Stimulated activated CD4-positive, alpha-beta T cell treated with anti-CD3 and anti-CD28 coated beads, Interleukin-15, amount 100 ng/mL, for 24 hours (primary cell): ENCODE measurements around the gene CENPP.
A peak's percentile ranks its signal among the peaks of the same experiment; 100 is the strongest.

ENCODE experiments used
- DNase-seq: peaks from one replicate; pipeline ENCODE4 v3.0.0-alpha.2; 2020

The CENPP gene

DNA sequence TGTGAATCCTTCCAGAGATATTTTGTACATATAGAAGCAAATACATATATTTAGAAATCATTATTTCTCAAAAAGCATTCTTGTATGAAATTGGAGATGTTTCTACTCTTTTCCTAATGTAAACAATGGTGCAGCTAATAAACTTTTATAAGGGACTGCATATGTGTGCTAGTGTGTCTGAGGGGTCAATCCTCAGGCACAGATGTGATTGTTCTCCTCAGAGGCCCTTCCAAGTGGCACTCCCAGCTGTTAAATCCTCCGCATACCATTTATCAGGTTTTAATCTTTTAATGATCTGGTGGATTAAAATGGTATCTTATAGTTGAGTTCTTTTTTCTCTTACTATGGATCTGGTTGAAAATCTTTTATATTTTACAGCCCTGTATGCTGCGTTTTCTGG lies 104.1 kb downstream of the CENPP start:
- DNase-seq: no peak

GRCh38 chr9:92432350-92432749 lies 106.6 kb downstream of the CENPP start:
- DNase-seq: no peak

DNA sequence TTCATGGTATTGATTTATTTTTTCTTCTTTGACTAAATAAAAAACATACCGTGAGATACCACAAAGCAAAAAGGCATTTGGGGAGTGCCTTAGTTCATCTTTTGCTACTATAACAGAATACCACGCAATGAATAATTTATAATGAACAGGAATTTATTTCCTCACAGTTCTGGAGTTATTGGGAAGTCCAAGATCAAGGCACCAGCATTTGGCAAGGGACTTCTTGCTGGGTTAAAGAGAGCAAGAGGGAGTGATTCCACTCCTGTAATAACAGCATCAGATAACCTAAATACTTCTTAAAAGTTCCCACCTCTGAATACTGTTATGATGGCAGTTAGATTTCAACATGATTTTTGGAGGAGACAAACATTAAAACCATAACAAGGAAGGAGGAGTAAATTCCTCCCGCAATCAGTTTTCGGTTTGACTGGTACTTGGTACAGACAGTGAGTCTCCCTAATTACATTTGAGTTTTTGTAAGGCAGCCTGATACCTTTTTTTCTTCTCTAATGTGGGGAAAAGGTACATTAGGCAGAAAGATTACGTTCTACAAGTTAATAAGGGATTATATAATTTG lies 107.3 kb downstream of the CENPP start:
- DNase-seq: no peak

DNA sequence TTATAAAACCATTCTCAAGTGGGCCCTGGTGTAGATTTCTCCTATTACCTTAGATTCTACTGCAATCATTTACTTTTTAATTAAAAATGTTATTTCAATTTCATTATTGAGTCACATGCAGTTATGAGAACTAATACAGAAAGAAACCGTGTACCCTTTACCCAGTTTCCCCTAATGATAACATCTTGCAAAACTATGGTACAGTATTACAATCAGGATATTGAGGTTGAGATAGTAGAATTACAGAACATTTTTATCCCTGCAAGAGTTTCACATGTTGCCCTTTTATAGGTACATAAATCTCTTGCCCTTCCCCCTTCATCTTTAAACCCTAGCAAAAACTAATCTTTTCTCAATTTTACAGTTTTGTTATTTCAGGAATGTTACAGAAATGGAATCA lies 109.5 kb downstream of the CENPP start:
- no peak for DNase-seq

GRCh38 chr9:92438900-92439526 lies 113.3 kb downstream of the CENPP start:
- DNase-seq: no peak

DNA sequence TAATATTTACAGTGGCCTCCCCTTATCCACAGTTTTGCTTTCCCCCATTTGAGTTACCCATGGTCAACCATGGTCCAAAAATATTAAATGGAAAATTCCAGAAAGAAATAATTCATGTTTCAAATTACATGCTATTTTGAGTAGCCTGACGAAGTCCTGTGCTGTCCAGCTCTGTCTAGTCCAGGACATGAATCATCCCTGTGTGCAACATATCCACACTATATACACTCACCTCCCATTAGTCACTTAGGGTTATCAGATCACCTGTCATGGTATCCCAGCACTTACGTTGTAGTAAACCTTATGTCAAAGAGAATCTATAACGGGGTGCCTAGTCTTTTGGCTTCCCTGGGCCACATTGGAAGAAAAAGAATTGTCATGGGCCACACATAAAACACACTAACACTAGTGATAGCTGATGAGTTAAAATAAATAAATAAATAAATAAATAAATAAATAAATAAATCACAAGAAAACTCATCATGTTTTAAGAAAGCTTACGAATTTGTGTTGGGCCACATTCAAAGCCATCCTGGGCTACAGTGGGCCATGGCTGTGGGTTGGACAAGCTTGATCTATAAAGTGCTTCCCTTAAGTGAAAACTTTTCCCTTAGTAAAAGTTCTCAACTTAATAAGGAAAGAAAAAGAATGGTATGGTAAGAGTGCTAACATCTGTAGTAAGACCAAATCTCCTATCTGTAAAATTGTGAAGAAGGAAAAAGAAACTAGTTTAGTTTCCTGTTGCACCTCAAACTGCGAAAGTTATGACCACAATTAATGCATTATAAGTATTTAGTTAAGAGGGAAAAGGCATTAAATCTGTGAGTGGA lies 114.4 kb downstream of the CENPP start:
- no peak for DNase-seq

- no peak for DNase-seq
Observed at GRCh38 chr9:92440751-92441046, 114.9 kb downstream of the CENPP start.

DNA sequence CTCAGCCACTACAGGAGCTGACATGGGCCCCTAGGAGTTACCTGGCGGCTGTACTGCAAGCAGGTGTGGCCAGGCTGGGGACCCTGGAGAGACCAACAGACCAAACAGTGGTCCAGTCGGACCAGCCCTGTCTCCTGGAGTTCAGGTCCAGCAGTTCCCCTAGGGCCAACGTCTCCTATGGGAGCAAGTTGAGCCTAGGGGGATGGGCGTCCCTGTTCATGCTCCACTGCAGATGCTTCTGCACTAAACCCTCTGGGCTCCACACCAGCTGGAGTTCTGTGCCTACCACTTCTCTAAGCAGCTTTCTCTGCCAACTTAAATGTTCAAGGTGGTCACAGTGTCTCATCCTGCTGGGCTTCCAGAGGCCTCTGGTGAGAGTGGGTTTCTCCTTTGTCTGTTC lies 119.1 kb downstream of the CENPP start:
- DNase-seq: no peak

- DNase-seq: no peak
Observed at GRCh38 chr9:92446536-92446935, 120.8 kb downstream of the CENPP start.

DNA sequence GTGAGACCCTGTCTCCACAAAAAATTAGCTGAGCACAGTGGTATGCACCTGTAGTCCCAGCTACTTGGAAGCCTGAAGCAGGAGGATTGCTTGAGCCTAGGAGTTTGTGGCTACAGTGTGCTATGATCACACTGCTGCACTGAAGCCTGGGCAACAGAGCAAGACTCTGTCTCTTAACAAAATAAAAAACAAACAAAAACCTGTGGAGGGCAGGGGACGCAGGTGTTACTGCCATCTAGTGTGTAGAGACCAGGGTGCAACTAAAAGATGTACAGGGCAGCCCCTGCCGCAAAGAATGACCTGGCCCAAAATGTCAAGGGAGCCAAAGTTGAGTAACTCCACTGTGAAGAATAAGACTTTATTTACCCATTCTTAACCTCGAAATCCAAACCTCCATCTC lies 129.5 kb downstream of the CENPP start:
- DNase-seq: peak; percentile 4

DNA sequence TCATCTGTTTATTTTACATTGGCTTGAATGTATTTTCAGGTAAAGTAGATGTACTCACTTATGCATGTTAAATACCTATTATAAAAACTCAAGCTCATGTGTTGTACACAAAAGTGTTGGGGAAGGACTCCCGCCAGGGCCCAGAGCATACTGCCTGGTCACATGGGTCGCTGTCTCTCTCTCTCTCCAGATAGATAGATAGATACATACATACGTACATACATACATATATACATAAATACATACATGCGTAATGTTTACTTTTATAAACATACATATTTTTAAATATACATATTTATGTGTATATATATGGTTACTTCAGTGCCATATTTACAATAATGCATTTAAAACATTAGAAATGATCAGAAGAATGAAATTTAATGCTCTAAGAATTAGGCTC lies 131.8 kb downstream of the CENPP start:
- no peak for DNase-seq

DNA sequence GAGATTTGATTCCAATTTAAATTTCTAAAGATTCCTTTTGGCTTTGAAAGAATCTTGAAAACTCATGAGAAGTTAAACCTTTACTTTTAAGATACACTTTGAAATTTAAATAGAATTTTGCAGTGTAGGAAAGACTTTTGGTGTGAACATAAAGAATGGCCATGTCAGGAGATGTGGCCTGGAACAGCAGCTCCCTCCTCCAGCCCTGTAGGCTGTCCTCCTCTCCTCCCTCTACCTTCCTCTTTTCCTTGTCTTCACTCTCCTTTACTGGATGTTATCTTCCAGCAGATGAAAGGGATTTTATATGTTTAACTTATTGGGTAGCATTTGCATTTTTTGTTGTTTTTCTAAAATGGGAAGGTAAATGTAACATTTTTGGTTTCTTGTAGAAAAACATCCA lies 137.6 kb downstream of the CENPP start:
- DNase-seq: no peak

GRCh38 chr9:92463984-92464383 lies 138.2 kb downstream of the CENPP start:
- DNase-seq: no peak

DNA sequence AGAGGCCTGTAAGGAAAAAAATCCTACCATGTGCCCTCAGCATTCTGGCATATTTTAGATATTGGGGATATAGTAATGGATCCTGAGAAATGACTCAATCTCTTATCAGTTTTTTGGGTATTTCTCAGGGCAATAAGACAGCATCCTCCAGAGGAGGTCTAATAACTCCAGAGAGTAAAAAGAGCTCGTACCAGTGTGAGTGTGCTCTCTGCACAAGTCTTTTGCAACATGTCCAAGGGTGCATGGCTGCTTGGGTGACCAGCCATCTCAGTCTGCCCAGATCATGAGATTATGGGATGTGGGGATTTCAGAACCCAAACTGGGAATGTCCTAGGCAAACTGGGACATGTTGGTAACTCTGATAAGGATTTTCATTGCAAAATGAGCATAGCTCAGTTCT lies 141.3 kb downstream of the CENPP start:
- no peak for DNase-seq

- no peak for DNase-seq
Observed at GRCh38 chr9:92467511-92467910, 141.8 kb downstream of the CENPP start.

- no peak for DNase-seq
Observed at GRCh38 chr9:92468206-92468605, 142.5 kb downstream of the CENPP start.

GRCh38 chr9:92474587-92474986 lies 148.8 kb downstream of the CENPP start:
- no peak for DNase-seq

GRCh38 chr9:92476962-92477361 lies 151.2 kb downstream of the CENPP start:
- no peak for DNase-seq

DNA sequence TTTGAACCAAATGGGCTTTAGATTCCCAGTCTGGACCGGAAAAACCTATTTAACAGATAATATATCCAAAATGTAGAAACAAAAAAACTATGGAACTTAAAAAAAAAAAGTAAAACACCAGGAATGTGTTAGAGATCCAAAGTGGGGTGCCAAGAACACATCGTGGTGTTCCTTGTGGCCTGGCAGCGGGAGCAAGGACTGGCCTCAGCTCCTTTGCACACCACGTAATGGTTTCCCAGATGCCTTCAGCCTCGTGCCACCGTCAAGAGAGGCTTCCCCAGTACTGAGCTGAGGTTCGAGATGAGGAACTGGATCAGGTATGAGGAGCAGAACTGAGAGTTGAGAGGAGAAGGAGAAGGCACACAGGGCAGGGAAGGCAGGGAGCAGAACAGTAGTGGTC lies 153.0 kb downstream of the CENPP start:
- no peak for DNase-seq

DNA sequence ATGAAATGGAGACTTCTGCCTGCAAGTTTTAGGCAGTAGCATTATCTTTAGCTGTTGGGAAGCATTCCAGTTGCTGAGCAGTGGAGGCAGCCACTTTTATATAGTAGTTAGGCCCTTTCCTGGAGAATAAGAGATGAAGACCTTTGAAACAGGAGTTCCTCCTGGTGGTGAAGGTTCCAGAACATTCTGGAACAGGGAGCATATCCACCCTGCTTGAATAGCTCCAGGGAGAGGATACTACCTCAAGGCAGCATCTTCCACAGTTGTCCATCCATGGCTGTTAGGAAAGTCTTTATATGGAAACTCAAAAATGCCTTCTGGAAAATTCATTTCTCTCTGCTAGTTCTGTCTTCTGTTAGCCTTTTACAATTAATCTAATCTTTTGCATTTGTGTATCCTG lies 153.6 kb downstream of the CENPP start:
- DNase-seq: no peak

DNA sequence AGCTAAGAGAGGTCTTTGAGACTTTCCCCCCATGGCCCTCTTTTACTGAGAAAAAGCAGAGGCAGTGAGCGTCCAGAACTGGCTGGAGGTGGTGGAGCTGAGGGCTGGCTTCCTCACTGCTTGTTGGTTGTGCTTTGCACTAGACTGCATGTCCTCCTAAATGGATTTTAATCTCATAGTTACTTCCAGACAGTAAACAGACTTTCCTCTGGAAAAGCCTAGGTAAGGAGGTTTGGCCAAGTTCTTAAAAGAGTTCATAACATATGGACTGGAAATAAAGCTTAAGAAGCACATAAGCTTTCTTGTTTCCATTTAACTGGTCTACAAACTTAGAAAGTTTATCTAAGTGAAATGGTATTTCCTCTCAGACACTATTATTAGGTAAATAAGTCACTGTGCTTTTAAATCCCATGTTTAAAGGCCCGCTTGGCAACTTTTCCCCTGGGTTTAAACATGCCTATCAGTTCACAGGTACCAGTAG lies 154.6 kb downstream of the CENPP start:
- no peak for DNase-seq

DNA sequence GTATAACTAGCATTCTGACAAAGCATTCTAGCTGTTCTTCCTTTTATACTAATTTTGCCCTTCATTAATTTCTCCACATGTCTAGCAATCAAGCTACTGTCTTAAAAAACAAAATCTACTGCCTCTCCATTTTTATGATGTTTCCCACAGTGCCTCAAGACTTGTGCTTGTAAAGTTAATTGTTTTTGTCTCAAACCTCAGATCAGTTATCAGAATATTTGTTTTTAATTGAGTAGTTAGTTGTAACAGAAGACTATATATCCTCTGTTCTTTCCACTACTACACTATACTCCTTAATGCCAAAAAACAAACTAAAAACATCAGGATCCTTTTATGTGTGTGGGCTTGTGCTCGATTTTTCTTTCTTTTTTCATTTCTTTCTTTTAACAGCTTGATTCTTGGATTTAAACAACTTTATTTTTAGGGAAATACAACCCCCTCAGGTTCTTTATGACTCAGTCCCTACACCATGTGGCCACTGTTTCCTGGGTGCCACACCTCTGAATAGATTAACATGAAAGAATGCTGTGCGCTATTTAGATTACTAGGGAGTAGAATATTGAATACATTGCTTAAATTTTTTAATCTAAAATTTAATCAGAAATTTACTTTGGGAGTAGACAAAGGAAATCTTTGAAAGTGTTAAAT lies 155.4 kb downstream of the CENPP start:
- DNase-seq: no peak

DNA sequence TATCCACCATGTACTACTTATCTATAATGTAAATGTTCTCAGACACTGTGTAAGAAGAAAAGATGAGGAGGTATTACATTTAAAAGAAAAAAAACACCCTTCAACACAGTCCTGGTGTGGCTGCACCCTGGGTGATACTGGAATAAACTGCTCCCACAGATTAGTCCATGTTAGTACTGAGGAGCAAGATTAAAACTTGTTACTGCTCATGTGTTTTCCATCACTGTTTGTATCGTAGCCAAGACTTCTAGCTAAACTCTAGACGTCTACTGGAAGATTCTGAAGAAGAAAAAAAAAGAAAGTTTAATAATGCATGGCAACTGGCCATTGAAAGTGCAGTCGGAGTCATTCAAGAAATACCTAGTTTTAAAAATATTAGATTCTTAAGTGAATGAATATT lies 156.6 kb downstream of the CENPP start, which contains the start of gene ASPN:
TSS of gene ASPN (minus strand) at position 178 of the 400 bp plus-strand sequence.
- DNase-seq: no peak

DNA sequence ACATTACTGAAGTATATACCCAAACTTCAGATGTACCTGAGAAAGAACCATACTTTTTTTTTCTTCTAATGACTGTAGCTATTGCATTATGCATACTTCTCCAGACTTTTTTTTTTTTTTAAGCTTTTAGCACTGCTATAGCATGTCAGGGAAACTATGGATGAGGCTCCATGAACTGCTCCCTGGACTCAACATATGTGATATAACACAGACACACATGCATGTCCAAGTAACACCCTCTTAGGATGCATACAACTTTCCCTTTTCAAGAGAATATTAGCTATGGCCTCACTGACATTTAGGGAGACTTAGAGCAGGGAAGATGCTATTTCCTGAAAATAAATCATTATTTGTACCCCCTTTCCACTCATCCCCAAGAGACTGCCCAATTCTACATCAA lies 157.1 kb downstream of the CENPP start:
- no peak for DNase-seq
